DMS53 treated with DMSO at 0.1 percent for 48 hours (cell line): Measurements from ENCODE around the gene COL18A1.

Experiments
- DNase-seq: peaks from one replicate; lab custom pipeline; 2025; ENCODE audit not compliant: unreplicated experiment; lab: John Stamatoyannopoulos, UW

Gene COL18A1

DNA sequence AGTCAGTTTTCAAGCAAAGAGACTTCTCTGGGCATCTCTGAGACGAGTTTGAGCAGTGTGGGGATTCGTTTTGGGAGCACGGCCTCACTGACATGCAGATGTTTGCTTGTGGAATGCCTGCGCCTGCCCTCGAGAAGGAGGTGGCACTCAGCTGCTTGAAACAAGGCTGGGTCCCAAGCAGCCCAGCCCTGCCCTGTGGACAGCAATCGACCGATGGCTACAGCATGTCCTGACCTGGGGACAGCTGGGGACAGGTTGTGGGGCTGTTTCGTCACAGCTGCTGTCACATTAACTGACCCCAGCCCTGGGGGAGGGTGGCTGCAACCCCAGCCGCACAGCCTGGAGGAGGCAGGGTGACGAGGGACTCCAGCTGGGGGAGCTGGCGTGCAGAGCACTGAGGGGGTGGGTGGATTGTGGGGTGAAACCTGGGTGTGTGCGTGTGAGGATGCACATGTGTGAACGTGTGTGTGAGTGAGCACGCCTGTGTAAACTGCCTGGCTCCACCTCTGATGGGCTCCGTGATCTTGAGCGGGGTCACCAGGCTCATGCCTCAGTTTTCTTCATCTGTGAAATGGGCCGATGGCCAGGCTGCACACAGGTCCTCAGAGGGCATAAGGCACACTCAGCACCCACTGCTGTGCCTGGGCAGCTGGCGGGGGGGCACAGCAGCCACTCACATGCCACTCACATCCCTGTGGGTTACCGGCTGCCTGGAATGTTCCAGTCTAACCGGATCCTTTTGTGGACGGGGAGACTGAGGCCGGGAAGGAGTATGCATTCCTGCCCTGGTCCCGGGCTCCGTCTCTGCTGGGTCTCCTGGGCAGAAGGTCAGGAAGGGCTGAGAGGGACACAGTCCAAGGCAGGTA, 49.3 kb downstream of the COL18A1 start:
- no peak for DNase-seq

- DNase-seq, result peak; percentile 5
These were observed 50.1 kb downstream of the COL18A1 start for GRCh38 chr21:45454926-45455673.

DNA sequence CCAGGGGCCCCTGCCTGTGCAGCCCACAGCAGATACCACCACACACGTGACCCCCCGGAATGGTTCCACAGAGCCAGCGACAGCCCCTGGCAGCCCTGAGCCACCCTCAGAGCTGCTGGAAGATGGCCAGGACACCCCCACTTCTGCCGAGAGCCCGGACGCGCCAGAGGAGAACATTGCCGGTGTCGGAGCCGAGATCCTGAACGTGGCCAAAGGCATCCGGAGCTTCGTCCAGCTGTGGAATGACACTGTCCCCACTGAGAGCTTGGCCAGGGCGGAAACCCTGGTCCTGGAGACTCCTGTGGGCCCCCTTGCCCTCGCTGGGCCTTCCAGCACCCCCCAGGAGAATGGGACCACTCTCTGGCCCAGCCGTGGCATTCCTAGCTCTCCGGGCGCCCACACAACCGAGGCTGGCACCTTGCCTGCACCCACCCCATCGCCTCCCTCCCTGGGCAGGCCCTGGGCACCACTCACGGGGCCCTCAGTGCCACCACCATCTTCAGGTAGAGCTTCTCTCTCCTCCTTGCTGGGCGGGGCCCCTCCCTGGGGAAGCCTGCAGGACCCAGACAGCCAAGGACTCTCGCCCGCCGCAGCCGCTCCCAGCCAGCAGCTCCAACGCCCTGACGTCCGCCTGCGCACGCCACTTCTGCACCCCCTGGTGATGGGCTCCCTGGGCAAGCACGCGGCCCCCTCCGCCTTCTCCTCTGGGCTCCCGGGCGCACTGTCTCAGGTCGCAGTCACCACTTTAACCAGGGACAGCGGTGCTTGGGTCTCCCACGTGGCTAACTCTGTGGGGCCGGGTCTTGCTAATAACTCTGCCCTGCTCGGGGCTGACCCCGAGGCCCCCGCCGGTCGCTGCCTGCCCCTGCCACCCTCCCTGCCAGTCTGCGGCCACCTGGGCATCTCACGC, 51.0 kb downstream of the COL18A1 start:
- DNase-seq, result no peak

- DNase-seq, result peak; percentile 2
These were observed 51.7 kb downstream of the COL18A1 start for GRCh38 chr21:45456584-45457160.

- no peak for DNase-seq
These were observed 52.3 kb downstream of the COL18A1 start for GRCh38 chr21:45457161-45457831.

GRCh38 chr21:45457832-45458172, 52.8 kb downstream of the COL18A1 start:
- DNase-seq, result no peak

DNA sequence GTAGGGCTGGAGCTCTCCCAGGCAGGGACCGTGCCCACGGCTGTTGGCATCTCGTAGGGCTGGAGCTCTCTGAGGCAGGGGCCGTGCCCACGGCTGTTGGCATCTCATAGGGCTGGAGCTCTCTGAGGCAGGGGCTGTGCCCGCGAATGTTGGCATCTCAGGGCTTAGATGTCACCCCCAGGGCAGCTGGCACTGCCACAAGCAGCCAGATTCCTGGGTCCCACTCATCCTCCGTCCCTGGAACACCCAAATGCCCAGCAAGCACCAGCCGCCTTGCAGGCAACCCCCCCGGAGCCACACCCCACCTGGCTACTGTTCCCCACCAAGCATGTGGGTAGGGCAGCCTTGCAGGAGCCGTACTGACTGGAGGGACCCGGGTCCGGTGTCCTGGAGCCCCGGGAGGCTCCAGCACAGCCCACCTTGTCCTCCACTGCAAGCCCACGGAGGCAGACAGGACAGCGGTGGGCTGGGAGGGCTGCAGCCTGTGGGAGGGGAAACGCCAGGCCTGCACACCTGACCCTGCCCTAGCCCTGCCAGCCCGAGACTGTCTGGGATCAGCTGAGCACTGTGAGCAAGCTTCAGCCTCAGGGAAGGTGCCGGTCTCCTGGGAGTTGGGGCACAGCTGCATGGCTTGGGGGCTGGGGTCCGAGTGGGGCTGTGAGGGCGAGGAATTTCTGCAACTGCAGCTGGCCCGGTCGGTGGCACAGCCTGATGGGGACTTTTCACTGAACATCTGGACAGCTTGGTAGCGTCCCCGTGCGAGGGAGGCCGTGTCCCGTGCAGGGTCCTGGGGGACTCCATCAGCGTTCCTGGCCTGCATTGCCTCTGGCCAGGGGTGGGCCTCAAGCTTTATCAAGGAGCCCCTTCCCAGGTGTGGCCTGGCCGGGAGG, 53.6 kb downstream of the COL18A1 start:
- no peak for DNase-seq

DNA sequence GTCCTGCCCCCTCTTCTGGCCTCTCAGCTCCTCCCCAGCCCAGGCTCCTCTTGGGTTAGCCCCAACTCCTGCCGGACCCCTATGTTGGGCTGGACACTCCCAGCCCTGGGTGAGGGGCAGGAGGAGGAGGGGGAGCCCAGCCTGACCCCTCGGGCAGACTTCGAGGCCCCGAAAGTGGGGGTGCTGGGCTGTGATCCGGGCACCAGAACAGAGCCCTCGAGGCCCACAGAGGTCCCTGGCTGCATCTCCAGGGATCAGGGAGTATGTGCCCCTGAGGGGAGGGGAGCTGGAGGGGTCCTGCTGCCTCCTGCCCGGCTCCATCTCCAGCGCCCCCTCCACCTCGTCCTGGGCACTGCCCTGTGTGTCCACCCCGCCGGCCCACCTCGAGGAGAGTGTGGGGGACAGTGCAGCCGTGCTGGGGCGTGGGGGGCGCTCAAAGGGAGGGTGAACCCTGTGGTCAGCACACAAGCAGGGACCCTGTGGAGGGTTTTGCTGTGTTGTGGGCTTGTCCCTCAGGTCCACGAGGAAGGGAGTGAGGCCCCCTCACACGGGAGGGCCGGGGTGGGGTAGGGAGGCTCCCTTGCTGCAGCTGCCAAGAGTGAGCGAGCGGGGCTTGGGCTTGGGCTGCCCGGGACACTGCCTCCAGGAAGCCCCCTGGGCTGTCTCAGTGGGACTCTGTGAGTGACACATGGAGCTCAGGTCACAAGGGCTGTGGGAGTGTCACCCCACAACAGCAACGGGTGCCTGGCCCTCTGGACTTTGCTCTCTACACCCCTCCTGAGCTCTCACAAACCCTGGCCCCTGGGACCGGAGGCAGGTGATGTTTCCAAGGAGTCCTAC, 54.4 kb downstream of the COL18A1 start:
- DNase-seq, result no peak

DNA sequence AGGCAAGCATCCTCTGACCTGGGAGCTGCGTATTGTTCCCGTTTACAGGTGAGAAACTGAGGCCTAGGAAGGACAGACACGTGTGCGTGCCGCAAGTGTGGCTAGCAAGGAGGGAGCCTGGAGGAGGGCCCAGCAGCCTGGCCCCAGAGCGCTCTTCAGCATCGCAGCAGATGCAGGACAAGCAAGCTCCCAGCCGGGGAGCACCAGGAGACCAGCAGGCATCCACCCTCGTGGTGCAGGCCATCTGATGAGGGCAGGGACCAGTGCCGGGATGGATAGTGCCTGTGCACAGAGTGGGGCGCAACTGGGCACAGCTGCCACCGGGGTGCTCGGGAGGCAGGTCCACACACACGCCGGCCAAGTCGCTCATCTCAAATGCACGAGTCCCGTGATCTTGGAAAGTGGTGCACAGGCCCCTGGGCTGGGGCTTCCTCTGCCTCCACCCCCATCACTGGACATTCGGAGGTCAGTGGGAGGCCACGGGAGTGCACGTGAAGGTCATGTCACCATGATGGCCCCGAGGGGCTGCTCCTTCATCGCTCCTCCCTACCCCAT, 55.1 kb downstream of the COL18A1 start:
- DNase-seq, result no peak

- no peak for DNase-seq
These were observed 55.8 kb downstream of the COL18A1 start for GRCh38 chr21:45460611-45461368.

DNA sequence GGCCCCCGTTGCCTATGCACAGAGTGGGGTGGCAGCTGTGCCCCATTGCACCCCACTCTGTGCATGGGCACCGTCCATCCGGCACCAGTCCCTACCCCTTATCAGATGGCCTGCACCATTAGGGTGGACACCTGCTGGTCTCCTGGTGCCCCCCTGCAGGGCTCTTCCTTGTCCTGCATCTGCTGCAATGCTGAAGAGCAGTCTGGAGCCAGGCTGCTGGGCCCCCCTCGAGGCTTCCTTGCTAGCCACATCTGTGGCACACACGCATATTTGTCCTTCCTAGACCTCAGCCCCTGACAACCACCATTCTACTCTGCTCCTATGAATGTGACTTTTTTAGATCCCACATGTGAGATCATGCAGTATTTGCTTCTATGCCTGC, 56.4 kb downstream of the COL18A1 start:
- DNase-seq, result no peak

DNA sequence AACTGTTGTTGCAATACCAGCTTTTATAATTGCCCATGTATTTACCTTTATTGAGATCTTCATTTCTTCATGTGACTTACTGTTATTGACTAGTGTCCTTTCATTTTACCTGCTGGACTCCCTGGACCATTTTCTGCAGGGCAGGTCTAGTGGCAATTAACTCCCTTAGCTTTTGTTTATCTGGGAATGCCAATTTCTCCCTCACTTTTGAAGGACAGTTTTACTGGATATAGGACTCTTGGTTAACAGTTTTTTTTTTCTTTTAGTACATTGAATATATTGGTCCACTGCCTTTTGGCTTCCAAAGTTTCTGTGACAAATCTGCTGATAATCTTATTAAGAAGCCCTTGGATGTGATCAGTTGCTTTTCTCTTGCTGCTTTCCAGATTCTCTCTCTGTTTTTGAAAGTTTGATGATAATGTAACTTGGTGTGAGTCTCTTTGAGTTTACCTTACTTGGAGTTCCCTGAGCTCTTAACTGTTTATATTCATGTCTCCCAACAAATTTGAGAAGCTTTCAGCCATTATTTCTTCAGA, 56.9 kb downstream of the COL18A1 start:
- no peak for DNase-seq

DNA sequence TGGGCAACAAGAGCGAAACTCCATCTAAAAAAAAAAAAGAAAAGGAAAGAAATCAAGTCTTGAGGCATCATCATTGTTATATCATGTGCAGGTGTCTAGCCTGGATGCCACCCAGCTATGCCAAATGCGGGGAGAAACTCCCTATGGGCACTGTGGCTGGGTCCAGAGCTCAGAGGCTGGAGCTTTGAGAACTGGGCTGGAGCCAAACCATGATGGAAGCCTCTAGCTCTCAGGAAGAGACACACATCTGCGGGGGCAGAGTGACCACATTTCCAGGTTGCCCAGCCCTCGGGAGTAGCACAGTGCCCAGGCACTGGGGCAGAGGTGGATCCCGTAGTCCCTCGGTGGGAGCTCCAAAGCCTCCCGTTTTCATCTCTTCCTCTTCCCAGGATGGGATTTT, 58.9 kb downstream of the COL18A1 start:
- DNase-seq, result no peak

DNA sequence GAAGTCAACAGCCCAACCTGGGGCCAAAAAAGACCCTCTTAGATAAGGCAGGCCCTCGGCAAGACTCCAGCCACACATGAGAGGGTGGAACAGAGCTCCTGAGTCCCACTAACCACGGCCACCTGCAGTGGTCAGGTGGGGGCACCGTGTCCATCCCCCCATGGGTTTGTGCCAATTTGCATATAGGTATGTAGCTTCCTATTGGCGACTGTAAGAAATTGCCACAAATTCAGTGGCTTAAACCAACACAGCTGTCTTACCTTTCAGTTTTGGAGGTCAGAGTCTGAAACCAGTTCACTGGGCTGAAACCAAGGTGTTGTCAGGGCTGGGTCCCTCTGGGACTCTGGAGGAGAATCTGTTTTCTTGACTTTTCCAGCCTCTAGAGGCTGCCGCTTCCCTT, 59.3 kb downstream of the COL18A1 start:
- no peak for DNase-seq

DNA sequence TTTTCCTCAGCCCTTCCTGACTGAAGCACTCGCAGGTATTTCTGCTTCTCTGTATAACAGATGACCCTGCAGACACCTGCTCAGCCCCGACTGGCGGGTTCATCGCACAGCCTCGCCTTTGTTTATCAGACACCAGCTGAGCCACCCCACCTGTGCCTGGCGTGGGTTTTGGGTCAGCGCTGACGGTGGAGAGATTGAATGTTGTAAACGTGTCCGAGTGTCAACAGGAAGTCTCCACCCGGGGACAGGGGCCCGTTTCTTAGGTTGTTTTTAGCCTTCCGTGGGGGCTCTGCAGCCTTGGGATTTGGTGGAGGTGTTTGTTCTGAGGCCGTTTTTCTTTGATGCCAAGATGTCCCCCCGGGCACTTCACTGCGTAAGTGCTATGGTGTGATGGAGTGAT, 60.1 kb downstream of the COL18A1 start:
- DNase-seq, result no peak

DNA sequence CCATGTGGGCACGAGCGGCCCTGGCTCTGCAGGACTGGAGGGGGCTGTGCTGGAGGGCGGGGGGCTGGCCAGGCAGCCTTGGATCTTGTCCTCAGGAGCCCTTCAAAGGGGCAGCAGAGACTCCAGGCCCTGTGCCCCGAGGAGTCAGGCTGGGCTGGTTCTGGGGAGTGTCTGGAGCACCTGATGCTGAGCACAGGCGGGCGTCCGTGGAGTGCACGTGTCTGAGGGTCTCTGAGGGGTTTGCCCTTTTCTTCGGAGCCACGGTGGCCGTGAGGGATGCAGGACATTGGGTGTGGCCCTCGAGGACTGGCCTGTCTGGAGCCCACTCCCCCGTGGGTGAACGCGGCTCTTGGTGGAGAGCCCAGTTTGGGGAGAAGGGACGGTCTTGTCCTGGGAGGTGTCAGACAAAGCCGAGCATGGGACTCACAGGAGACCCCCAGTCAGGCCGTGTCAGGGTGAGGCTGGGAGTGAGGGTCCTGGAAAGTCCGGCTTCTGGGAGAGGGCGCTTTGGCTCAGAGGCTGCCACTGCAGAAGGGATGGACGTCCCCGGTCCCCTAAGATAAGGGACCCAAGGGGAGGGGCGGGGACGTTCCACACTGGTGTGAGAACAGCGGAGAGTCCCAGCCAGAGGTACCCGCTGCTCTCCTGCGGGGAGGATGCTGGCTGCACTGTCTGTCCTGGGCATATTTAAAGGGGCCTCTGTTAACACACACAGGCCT, 60.8 kb downstream of the COL18A1 start:
- DNase-seq, result no peak
